Heart right ventricle (tissue), 16 donors: ENCODE results near the gene CDKN2D. TPM values are rescaled to one million over a fixed set of nuclear protein-coding genes. Genes with fewer than 3 reads are reported as not detected.

Source experiments
- ATAC-seq, 8 donors: fragments of 200-7000 bp; cut with Tn5 transposase; one replicate each; pipeline ENCODE4 v1.9.1; 2020; ENCODE audit warnings: mild to moderate bottlenecking in 8 of 8, moderate library complexity in 8 of 8, moderate number of reproducible peaks in 1 of 8
- DNase-seq, 2 donors: peaks; one replicate each; pipeline ENCODE4 v3.0.0-alpha.2; 2020
- H3K27ac ChIP-seq, 10 donors: fragments of 200-600 bp; sonication (generic) in 2 of 10; one replicate each; pipeline versions ENCODE4 v1.5.0 to v1.8.0; 2020 to 2022; ENCODE audit warnings: mild to moderate bottlenecking in 3 of 10
- H3K27me3 ChIP-seq, 7 donors: fragments of 200-600 bp; one replicate each; pipeline ENCODE4 v1.8.0; 2021 to 2022; ENCODE audit warnings: mild to moderate bottlenecking in 2 of 7
- H3K36me3 ChIP-seq, 9 donors: fragments of 200-600 bp; sonication (generic) in 1 of 9; one replicate each; pipeline versions ENCODE4 v1.5.0 to v1.8.0; 2020 to 2022; ENCODE audit warnings: mild to moderate bottlenecking in 2 of 9
- H3K4me1 ChIP-seq, 9 donors: fragments of 200-600 bp; sonication (generic) in 1 of 9; one replicate each; pipeline versions ENCODE4 v1.5.0 to v1.8.0; 2020 to 2022; ENCODE audit warnings: mild to moderate bottlenecking in 4 of 9
- H3K4me3 ChIP-seq, 10 donors: fragments of 200-600 bp; sonication (generic) in 2 of 10; one replicate each; pipeline versions ENCODE4 v1.5.0 to v1.8.0; 2020 to 2022; ENCODE audit warnings: mild to moderate bottlenecking in 7 of 10, moderate library complexity in 2 of 10
- H3K9me3 ChIP-seq, 11 donors: fragments of 200-600 bp in 10 of 11; sonication (generic) in 2 of 11; one replicate each; pipeline versions ENCODE4 v1.5.0 to v1.8.0; 2013 to 2022; ENCODE audit warnings: mild to moderate bottlenecking in 2 of 11, control low read depth in 1 of 11, moderate library complexity in 1 of 11
- CTCF ChIP-seq, 9 donors: fragments of 200-600 bp; sonication (generic) in 2 of 9; IDR thresholded peaks; one replicate each; pipeline versions ENCODE4 v1.5.0 to v1.8.0; 2021 to 2022; ENCODE audit warnings: antibody characterized with exemption in 9 of 9, mild to moderate bottlenecking in 5 of 9, moderate library complexity in 1 of 9
- WGBS, 2 donors: extraction: QIAGEN DNeasy Blood & Tissue Kit; methylation state at CpG; one replicate each; pipeline ENCODE4 v1.1.7; 2013; ENCODE audit warnings: inconsistent platforms in 1 of 2; 5-methylcytosine and 5-hydroxymethylcytosine counted together
- intact Hi-C, 10 donors: fragments of 100-400 bp; cut with DNase I; formaldehyde crosslinking; loops; one replicate each; pipeline versions ENCODE4 v1.11.1 to v1.14.2; 2022
- polyA plus RNA-seq, 2 donors: library from polyadenylated mRNA; stranded (reverse); fragments of 200-250 nt; gene quantifications; one replicate each; pipeline ENCODE4 v1.2.3, GENCODE V29; 2013
- total RNA-seq, 10 donors: library from RNA; stranded (reverse); fragmentation: NEBNext Ultra II Directional in 3 of 10; extraction: Animal tissue kit (Norgen Biotek cat#: 25700) in 3 of 10; gene quantifications; one replicate each; pipeline versions ENCODE4 v1.2.1 to v1.2.4, GENCODE V29; 2021 to 2023
- donor health status: Arrhythmogenic right ventricular cardiomyopathy.
- donor health status: ischemic (EF 13 %, LVEDD 7.1; RV severe dilation, severe dysfunction).
- donor health status: healthy with polysubstance abuse.
- donor health status: DM: no; HTN: yes; CAD: no.
- donor health status: DM: no; HTN: no; CAD: no.
- donor health status: ischemic (EF 25% LVEDD 6.9; RV normal size, moderate dysfunction).
- donor health status: ischemic (EF 25% LVEDD 5.7; RV mildly dilated, moderate dysfunction).
- donor health status: healthy.
- donor health status: DM: yes; HTN: yes; CAD: no.
- donor health status: Ischemic cardiomyopathy.
- donor health status: ischemic (EF 35%, LVEDD 5.7; RV mildly dilated, moderate dysfunction).
- donor health status: nonischemic (EF 11% LVEDD 7.7; RV severe dilation, severe dysfunction).
- donor health status: DM: yes; HTN: yes; CAD: no.
- donor health status: PGD.
- donor health status: ischemic (EF 29% LVEDD 5.4; RV normal size, mild dysfunction).
- donor health status: nonischemic (EF 23%, LVEDD 6.1; RV moderate dilation, normal function).

Gene CDKN2D
- total and polyA plus RNA-seq, 12 donors = 5.7 to 25.6 (median 10.3) TPM

DNA sequence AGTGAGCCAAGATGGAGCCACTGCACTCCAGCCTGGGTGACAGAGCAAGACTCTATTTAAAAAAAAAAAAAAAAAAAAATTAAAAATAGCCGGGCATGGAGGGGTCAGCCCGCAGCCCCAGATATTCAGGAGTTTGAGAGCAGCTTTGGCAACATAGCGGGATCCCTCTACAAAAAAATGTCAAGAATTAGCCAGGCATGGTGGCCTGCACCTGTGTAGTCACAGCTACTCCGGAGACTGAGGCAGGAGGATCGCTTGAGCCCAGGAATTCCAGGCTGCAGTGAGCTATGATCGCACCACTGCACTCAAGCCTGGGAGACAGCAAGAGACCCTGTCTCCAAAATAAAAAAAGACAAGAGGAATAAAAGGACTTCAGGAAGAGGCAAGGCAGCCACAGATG, 17.6 kb upstream of the CDKN2D start:
- Histone ChIP-seq H3K27me3 (peaks cover 0 to 30% (median 26%) of the 10 kb centered on the region in 7 donors), H3K4me3 (no peak overlapping the region), H3K4me1 (peaks cover 0 to 8% (median 0%) of the 10 kb centered on the region in 9 donors), H3K27ac (no peak overlapping the region), H3K9me3 (no peaks in the 10 kb centered on the region), H3K36me3 (no peaks in the 10 kb centered on the region)
- ATAC-seq = no peak
- no peak for DNase-seq
- no peak for TF ChIP-seq CTCF (IDR thresholded peaks at IDR 0.05)
- 75 to 76% methylated on average over 6 of the region's 6 CpGs for whole genome bisulfite sequencing, 2 donors
- intact Hi-C loops = loop anchor here in 1 of 10 donors (10.0 kb wide), 1 partner anchor 208 kb away; no protein-coding TSS in a partner anchor

DNA sequence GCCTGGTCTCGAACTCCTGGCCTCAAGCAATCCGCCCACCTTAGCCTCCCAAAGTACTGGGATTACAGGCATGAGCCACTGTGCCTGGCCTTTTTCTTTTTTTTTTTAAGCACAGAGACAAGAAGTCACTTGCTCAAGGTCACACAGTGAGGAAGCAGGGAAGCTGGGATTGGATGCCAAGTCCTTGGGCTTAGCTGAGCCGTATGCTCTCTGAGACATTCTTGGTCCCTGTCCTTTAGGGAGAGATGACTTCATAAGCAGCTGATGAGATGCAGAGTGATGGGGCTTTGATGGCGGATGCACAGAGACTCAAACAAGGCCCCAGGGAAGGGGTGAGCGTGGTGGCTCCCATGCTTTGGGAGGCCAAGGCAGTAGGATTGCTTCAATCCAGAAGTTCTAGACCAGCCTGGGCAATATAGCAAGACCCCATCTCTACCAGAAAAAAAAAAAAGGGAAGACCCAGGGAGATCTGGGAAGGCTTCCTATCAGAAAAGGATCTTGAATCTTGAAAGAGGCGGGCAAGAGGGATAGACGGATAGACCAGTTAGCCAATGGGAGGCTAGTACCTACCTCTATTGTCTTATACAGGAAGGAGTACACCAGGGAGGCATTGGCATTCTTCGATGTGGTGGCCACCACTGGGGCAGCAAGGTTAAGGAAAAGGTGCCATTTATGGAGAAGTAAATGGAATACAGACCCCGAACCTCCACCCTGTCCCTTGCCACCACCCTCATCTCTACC, 14.4 kb upstream of the CDKN2D start:
- DNase-seq (no peak), ATAC-seq (no peak)
- 80 to 88% methylated on average over 9 of the region's 9 CpGs for WGBS, 2 donors
- Histone ChIP-seq H3K4me1 (peaks cover 0 to 13% (median 0%) of the 10 kb centered on the region in 9 donors), H3K9me3 (no peaks in the 10 kb centered on the region), H3K27ac (no peak overlapping the region), H3K4me3 (no peak overlapping the region), H3K27me3 (peaks cover 0 to 21% (median 17%) of the 10 kb centered on the region in 7 donors), H3K36me3 (no peaks in the 10 kb centered on the region)
- no peak for TF ChIP-seq CTCF (IDR thresholded peaks at IDR 0.05)
- intact Hi-C loops = loop anchor here in 5 of 10 donors (5.0 to 10.0 kb wide), 2 partner anchors 114 to 212 kb away; no protein-coding TSS in a partner anchor

GRCh38 chr19:10582091-10582490, 13.3 kb upstream of the CDKN2D start:
- TF ChIP-seq CTCF (IDR thresholded peaks at IDR 0.05) = no peak
- Histone ChIP-seq H3K27me3 (peaks cover 0 to 12% (median 6%) of the 10 kb centered on the region in 7 donors), H3K9me3 (no peaks in the 10 kb centered on the region), H3K4me1 (peaks cover 0 to 13% (median 0%) of the 10 kb centered on the region in 9 donors), H3K27ac (no peak overlapping the region), H3K4me3 (no peak overlapping the region), H3K36me3 (no peaks in the 10 kb centered on the region)
- intact Hi-C loops = loop anchor here in 5 of 10 donors (1.0 to 10.0 kb wide), 3 partner anchors 62 to 213 kb away; no protein-coding TSS in a partner anchor
- DNase-seq (no peak), ATAC-seq (no peak)
- WGBS, 2 donors = 90 to 93% methylated on average over 13 of the region's 13 CpGs

- intact Hi-C loops = loop anchor here (1.0 to 10.0 kb wide), 6 partner anchors 63 to 214 kb away; partner anchors contain the start of gene QTRT1 (in 2 of the 10)
- no peaks in the 10 kb centered on the region for H3K9me3 ChIP-seq
- 22% methylated on average over 31 of the region's 31 CpGs for WGBS, 2 donors
- DNase-seq (peak; percentile 84 to 88), ATAC-seq (peak; percentile 74 to 93 (median 86))
- H3K4me1 ChIP-seq = peaks cover 0 to 13% (median 0%) of the 10 kb centered on the region in 9 donors
- peak; percentile 97 to 100 (median 98) for TF ChIP-seq CTCF (IDR thresholded peaks at IDR 0.05)
- peaks cover 0 to 5% (median 0%) of the 10 kb centered on the region in 7 donors for H3K27me3 ChIP-seq
- no peak overlapping the region for H3K27ac ChIP-seq
- H3K36me3 ChIP-seq = no peaks in the 10 kb centered on the region
- peak overlapping the region in 4 of 10 donors; percentile 11 to 26 (median 18) for H3K4me3 ChIP-seq
Measured at GRCh38 chr19:10580979-10581631, 12.3 kb upstream of the CDKN2D start.
